IMR-90 (cell line): Measurements from ENCODE around the gene CCL15. TPM values are rescaled to one million over a fixed set of nuclear protein-coding genes. Genes with fewer than 3 reads are reported as not detected.
A peak's percentile ranks its signal among the peaks of the same experiment; 100 is the strongest.

Experiments
- ATAC-seq: fragments of 200-7000 bp; cut with Tn5 transposase; 2 replicates; pipeline ENCODE4 v1.9.1; 2020; ENCODE audit warnings: low read depth, mild to moderate bottlenecking, moderate library complexity
- BruUV-seq: library from RNA; stranded (reverse); fragments of 400-500 nt; replicated peaks from 2 replicates; lab custom pipeline; 2021; lab: Mats Ljungman, UMichigan
- CTCF ChIA-PET: fragments of 300-600 bp; formaldehyde crosslinking; extraction: SDS; loops from one replicate; lab custom pipeline; 2021; ENCODE audit warnings: antibody characterized with exemption; lab: Yijun Ruan, JAX
- POLR2A ChIA-PET: fragments of 300-600 bp; sonication (Branson Sonifier 250); formaldehyde crosslinking; loops from one replicate; lab custom pipeline; 2022; ENCODE audit warnings: antibody characterized with exemption; ENCODE audit not compliant: unreplicated experiment; lab: Charles Lee
- DNase-seq: peaks from one replicate; pipeline ENCODE4 v3.0.0; 2013
- H2AFZ ChIP-seq: replicated peaks from 2 replicates; pipeline ENCODE3; 2013; ENCODE audit warnings: low read length, mild to moderate bottlenecking; ENCODE audit not compliant: poor library complexity
- H2AK5ac ChIP-seq: 2 replicates; pipeline ENCODE4 v1.6.1; 2013; ENCODE audit warnings: low read depth, low read length, inconsistent platforms
- H2AK9ac ChIP-seq: replicated peaks from 2 replicates; pipeline ENCODE3; 2013; ENCODE audit warnings: mild to moderate bottlenecking, low read depth, low read length, moderate library complexity; ENCODE audit not compliant: poor library complexity
- H2BK120ac ChIP-seq: 2 replicates; pipeline ENCODE4 v1.6.1; 2013; ENCODE audit warnings: low read depth, low read length, inconsistent platforms
- H2BK15ac ChIP-seq: 3 replicates; pipeline ENCODE4 v1.6.1; 2013; ENCODE audit warnings: low read depth, low read length, inconsistent platforms
- H2BK20ac ChIP-seq: 2 replicates; pipeline ENCODE4 v1.6.1; 2013; ENCODE audit warnings: low read depth, mild to moderate bottlenecking, inconsistent platforms, low read length, moderate library complexity
- H2BK5ac ChIP-seq: 2 replicates; pipeline ENCODE4 v1.6.1; 2013; ENCODE audit warnings: mild to moderate bottlenecking, low read depth, low read length, inconsistent platforms; ENCODE audit not compliant: poor library complexity, severe bottlenecking
- H3K14ac ChIP-seq: replicated peaks from 2 replicates; pipeline ENCODE4 v1.6.1; 2013; ENCODE audit warnings: low read depth, low read length, inconsistent platforms
- H3K18ac ChIP-seq: 2 replicates; pipeline ENCODE4 v1.6.1; 2013; ENCODE audit warnings: low read depth, low read length, control low read depth
- H3K23ac ChIP-seq: 2 replicates; pipeline ENCODE4 v1.6.1; 2013; ENCODE audit warnings: low read depth, low read length, inconsistent platforms
- H3K27ac ChIP-seq: 2 replicates; pipeline ENCODE4 v1.5.1; 2013; ENCODE audit warnings: mild to moderate bottlenecking, control low read depth, low read length; ENCODE audit not compliant: insufficient read depth
- H3K27me3 ChIP-seq: 2 replicates; pipeline ENCODE4 v1.6.1; 2013; ENCODE audit warnings: low read length; ENCODE audit not compliant: control insufficient read depth, insufficient read depth
- H3K36me3 ChIP-seq: 2 replicates; pipeline ENCODE4 v1.6.1; 2013; ENCODE audit warnings: low read length, mixed read lengths; ENCODE audit not compliant: control insufficient read depth, insufficient read depth
- H3K4ac ChIP-seq: 2 replicates; pipeline ENCODE4 v1.6.1; 2013; ENCODE audit warnings: low read depth, low read length, inconsistent platforms
- H3K4me1 ChIP-seq: 2 replicates; pipeline ENCODE4 v1.6.1; 2013; ENCODE audit warnings: low read length, mixed read lengths; ENCODE audit not compliant: control insufficient read depth, insufficient read depth
- H3K4me2 ChIP-seq: 2 replicates; pipeline ENCODE4 v1.6.1; 2013; ENCODE audit warnings: low read depth, mild to moderate bottlenecking, control low read depth, low read length, moderate library complexity
- H3K4me3 ChIP-seq: 2 replicates; pipeline ENCODE4 v1.5.1; 2013; ENCODE audit warnings: low read depth, mild to moderate bottlenecking, control low read depth, low read length, moderate library complexity; ENCODE audit not compliant: insufficient read depth
- H3K56ac ChIP-seq: 2 replicates; pipeline ENCODE4 v1.6.1; 2013; ENCODE audit warnings: low read length, inconsistent platforms; ENCODE audit not compliant: insufficient read depth; ENCODE audit errors: extremely low read depth
- H3K79me1 ChIP-seq, 2 experiments: 2 replicates each; pipeline ENCODE4 v1.6.1; 2013; ENCODE audit warnings: low read length in 2 of 2, inconsistent platforms in 1 of 2, low read depth in 1 of 2
- H3K9ac ChIP-seq: 2 replicates; pipeline ENCODE4 v1.6.1; 2013; ENCODE audit warnings: low read depth, low read length, control low read depth
- H3K9me1 ChIP-seq: 2 replicates; pipeline ENCODE4 v1.6.1; 2013; ENCODE audit warnings: low read length, inconsistent platforms; ENCODE audit not compliant: insufficient read depth
- H3K9me3 ChIP-seq: 2 replicates; pipeline ENCODE4 v1.6.1; 2013; ENCODE audit warnings: low read length; ENCODE audit not compliant: control insufficient read depth, insufficient read depth
- H4K20me1 ChIP-seq: 2 replicates; pipeline ENCODE4 v1.6.1; 2013; ENCODE audit warnings: low read length, inconsistent platforms; ENCODE audit not compliant: insufficient read depth
- H4K5ac ChIP-seq: 2 replicates; pipeline ENCODE4 v1.6.1; 2013; ENCODE audit warnings: mild to moderate bottlenecking, low read depth, low read length, control low read depth
- H4K8ac ChIP-seq, 2 experiments: 2 replicates each; pipeline ENCODE4 v1.6.1; 2013; ENCODE audit warnings: low read depth in 2 of 2, low read length in 2 of 2, control low read depth in 1 of 2, inconsistent platforms in 1 of 2
- H4K91ac ChIP-seq: 2 replicates; pipeline ENCODE4 v1.6.1; 2013; ENCODE audit warnings: low read depth, low read length, inconsistent platforms; ENCODE audit not compliant: insufficient read depth
- MAFK ChIP-seq: IDR thresholded peaks from 2 replicates; pipeline ENCODE4 v1.6.1; 2012; ENCODE audit warnings: low read depth, low read length, improper control_type of control experiment
- SMC3 ChIP-seq: fragments of 150-350 bp; IDR thresholded peaks from 2 replicates; pipeline ENCODE4 v1.6.1; 2016; ENCODE audit warnings: low read depth, mild to moderate bottlenecking, antibody characterized with exemption, low read length, moderate library complexity
- WGBS, 2 experiments: methylation state at CpG; one replicate each; pipeline versions ENCODE4 v1.1.5 to v1.1.7; 2013; ENCODE audit warnings: missing lambda C conversion rate in 2 of 2; ENCODE audit not compliant: insufficient read length in 1 of 2; ENCODE audit errors: extremely low coverage in 2 of 2; 5-methylcytosine and 5-hydroxymethylcytosine counted together
- dilution Hi-C: fragments of 300-500 bp; cut with HindIII; formaldehyde crosslinking; loops from one replicate; pipeline ENCODE4 v1.14.3; 2018; ENCODE audit warnings: low sequenced_read_pairs; ENCODE audit not compliant: unreplicated experiment
- in situ Hi-C: fragments of 300-500 bp; cut with MboI; formaldehyde crosslinking; loops from 3 replicates; pipeline ENCODE4 v1.14.3; 2019; ENCODE audit warnings: low sequenced_read_pairs, inconsistent platforms, mixed read lengths
- intact Hi-C: fragments of 100-400 bp; cut with micrococcal nuclease; formaldehyde crosslinking; loops from 2 replicates; pipeline ENCODE4 v1.10.0; 2022
- polyA plus RNA-seq, 3 experiments: library from polyadenylated mRNA; depleted of rRNA; stranded (reverse); fragments of >200 nt; gene quantifications; 2 replicates each; pipeline ENCODE4 v1.2.3, GENCODE V29; 2012; ENCODE audit warnings: low replicate concordance in 1 of 3
- total RNA-seq: library from RNA; depleted of rRNA; stranded (reverse); fragments of >200 nt; gene quantifications from 2 replicates; pipeline ENCODE4 v1.2.3, GENCODE V29; 2012

The CCL15 gene
- total and polyA plus RNA-seq, 2 of the 4 experiments (the other 2 are of a cell fraction), result not detected

DNA sequence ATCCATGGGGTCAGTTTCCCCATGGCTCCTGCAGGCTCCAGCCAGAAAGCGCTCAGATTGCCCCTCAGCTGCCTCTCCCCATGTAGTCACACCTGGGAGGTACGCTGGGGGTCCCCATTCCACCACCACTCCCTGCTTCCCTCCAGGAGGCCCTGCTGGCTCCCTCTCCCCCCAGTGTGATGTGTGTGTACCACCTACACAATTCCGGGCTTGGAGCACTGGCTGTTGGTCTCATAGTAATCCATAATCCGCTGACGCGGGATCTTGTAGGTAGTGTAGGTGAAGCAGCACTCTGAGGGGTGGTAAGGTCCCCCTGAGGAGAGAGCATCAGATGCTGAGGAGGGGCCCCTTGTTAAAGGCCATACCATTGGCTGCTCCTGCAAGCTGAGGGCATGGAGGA lies 17.2 kb downstream of the CCL15 start:
- H3K79me1 ChIP-seq, result no peaks in the 10 kb centered on the region
- H3K36me3 ChIP-seq, result no peaks in the 10 kb centered on the region
- H3K56ac ChIP-seq, result no peak overlapping the region
- intact Hi-C loops, result no loop called here
- H3K23ac ChIP-seq, result no peak overlapping the region
- no peak overlapping the region for H3K4me3 ChIP-seq
- no peak overlapping the region for H2AK9ac ChIP-seq
- peak overlapping the region; percentile 14 for H2AFZ ChIP-seq
- H3K14ac ChIP-seq, result no peak overlapping the region
- no peak overlapping the region for H3K9ac ChIP-seq
- H3K4me2 ChIP-seq, result no peak overlapping the region
- no peak overlapping the region for H2BK15ac ChIP-seq
- H2BK20ac ChIP-seq, result no peak overlapping the region
- H2BK5ac ChIP-seq, result no peak overlapping the region
- no peak overlapping the region for H2BK120ac ChIP-seq
- ChIA-PET CTCF (no interaction called here), POLR2A (no interaction called here)
- H2AK5ac ChIP-seq, result no peak overlapping the region
- no peak overlapping the region for H4K8ac ChIP-seq
- H3K4me1 ChIP-seq, result no peaks in the 10 kb centered on the region
- in situ Hi-C loops, result no loop called here
- no TSS peak for BruUV-seq
- TF ChIP-seq SMC3, result no peak
- TF ChIP-seq MAFK, result peak; percentile 15; the same call in 1 of the 2 replicates
- dilution Hi-C loops, result no loop called here
- no peak for DNase-seq
- no peaks in the 10 kb centered on the region for H3K9me1 ChIP-seq
- no peak overlapping the region for H3K18ac ChIP-seq
- H3K9me3 ChIP-seq, result no peaks in the 10 kb centered on the region
- H3K27me3 ChIP-seq, result no peaks in the 10 kb centered on the region; the same call in 1 of the 2 replicates
- no peak overlapping the region for H3K4ac ChIP-seq
- no peak overlapping the region for H4K5ac ChIP-seq
- no peak overlapping the region for H3K27ac ChIP-seq
- no peak overlapping the region for H4K91ac ChIP-seq
- ATAC-seq, result no peak
- H4K20me1 ChIP-seq, result no peaks in the 10 kb centered on the region
- WGBS, 2 experiments, result 80% methylated on average over 1 of the region's 6 CpGs; no CpG with 5 or more reads in 1 of the 2 experiments
